ENCODE data around the gene ZFPM1. TPM values are rescaled to one million over a fixed set of nuclear protein-coding genes. Genes with fewer than 3 reads are reported as not detected.

Gene ZFPM1
- total and polyA plus RNA-seq, 2 of the 8 experiments (the other 6 are each of a cell fraction or from before 2014, with no cell fraction given), result 0.74 to 4.8 TPM

- no peak overlapping the region for H3K18ac ChIP-seq (ENCODE audit: extremely low read depth, low read length)
- no peak overlapping the region for H2BK12ac ChIP-seq (ENCODE audit: low read depth, low read length)
- 83% methylated on average over 18 of the region's 22 CpGs; no CpG with 5 or more reads in 1 of the 2 experiments for WGBS, 2 experiments (ENCODE audit: extremely low coverage in 1 of 2, insufficient coverage in 1 of 2, insufficient read length in 1 of 2, insufficient replicate concordance in 2 of 2, low coverage in 1 of 2, low lambda C conversion rate in 2 of 2, missing lambda C conversion rate in 1 of 2)
- peaks cover 0 to 6% of the 10 kb centered on the region in 2 experiments for H4K20me1 ChIP-seq (replicated peaks in 1 of 2; ENCODE audit: control insufficient read depth in 1 of 2, insufficient read depth in 2 of 2, low read length in 2 of 2)
- H3K4me2 ChIP-seq (ENCODE audit: insufficient read depth in 1 of 2, low read depth in 2 of 2, low read length in 2 of 2), result no peak overlapping the region
- no peaks in the 10 kb centered on the region for H3K79me1 ChIP-seq (ENCODE audit: low read depth, low read length)
- H3K36me3 ChIP-seq (ENCODE audit: control insufficient read depth in 2 of 4, insufficient read depth in 4 of 4, low read length in 3 of 4), result no peaks in the 10 kb centered on the region
- no peak for DNase-seq (ENCODE audit: low read depth in 1 of 2, low spot score in 2 of 2)
- no peak overlapping the region for H3K9ac ChIP-seq (replicated peaks in 1 of 4; ENCODE audit: extremely low read depth in 1 of 4, low read depth in 3 of 4, low read length in 3 of 4)
- no peak overlapping the region for H2AFZ ChIP-seq (ENCODE audit: low read length)
- no peak overlapping the region for H3K23ac ChIP-seq (ENCODE audit: insufficient read length)
- peak overlapping the region; percentile 82; the same call in 1 of the 2 replicates for H2AK5ac ChIP-seq (ENCODE audit: low read depth, low read length)
- H2BK15ac ChIP-seq (ENCODE audit: low read length), result no peak overlapping the region
- no peak for FAIRE-seq
- POLR2A ChIA-PET (ENCODE audit: partially characterized antibody), result interaction anchor here (0.6 kb wide), 1 partner anchor 26 kb away, joined by 3 read pairs; no protein-coding TSS in a partner anchor
- peak overlapping the region; percentile 71 for H2BK5ac ChIP-seq (ENCODE audit: low read depth, low read length)
- no peak overlapping the region for H3K4me3 ChIP-seq (ENCODE audit: extremely low read depth in 1 of 4, insufficient read depth in 2 of 4, low read depth in 3 of 4, low read length in 4 of 4)
- no peak overlapping the region for H3K14ac ChIP-seq (ENCODE audit: insufficient read length)
- H4K5ac ChIP-seq (ENCODE audit: insufficient read length, low read depth, low read length), result no peak overlapping the region
- no peaks in the 10 kb centered on the region for H3K79me2 ChIP-seq (ENCODE audit: control insufficient read depth in 1 of 2, insufficient read depth in 2 of 2, low read length in 2 of 2)
- no peak overlapping the region for H3K4ac ChIP-seq (replicated peaks; ENCODE audit: insufficient read length, low read depth, low read length)
- H2BK20ac ChIP-seq (ENCODE audit: low read length), result no peak overlapping the region
- no peak overlapping the region for H4K91ac ChIP-seq (replicated peaks; ENCODE audit: insufficient read length, low read length)
- no peak overlapping the region for H3K27ac ChIP-seq (ENCODE audit: low read depth, low read length)
- no peaks in the 10 kb centered on the region for H3K4me1 ChIP-seq (replicated peaks in 1 of 4; ENCODE audit: control insufficient read depth in 3 of 4, insufficient read depth in 4 of 4, low read length in 3 of 4)
- H3K23me2 ChIP-seq (ENCODE audit: low read depth, low read length), result peaks cover 10% of the 10 kb centered on the region; the same call in 1 of the 2 replicates
- no peak overlapping the region for H2BK120ac ChIP-seq (replicated peaks; ENCODE audit: low read depth, low read length)
- no peak overlapping the region for H3K56ac ChIP-seq (replicated peaks; ENCODE audit: insufficient read length, low read depth, low read length)
- H3K27me3 ChIP-seq (replicated peaks in 1 of 4; ENCODE audit: control insufficient read depth in 3 of 4, extremely low read depth in 1 of 4, insufficient read depth in 3 of 4, low read length in 3 of 4), result no peaks in the 10 kb centered on the region
- CTCF ChIA-PET (ENCODE audit: partially characterized antibody), result interaction anchor here (0.7 to 1.9 kb wide), 8 partner anchors 11 to 686 kb away, joined by 3 to 7 read pairs (median 3); no protein-coding TSS in a partner anchor
- TF ChIP-seq CTCF (IDR thresholded peaks at IDR 0.05; ENCODE audit: control extremely low read depth in 1 of 3, insufficient read depth in 1 of 3, low read depth in 1 of 3, low read length in 3 of 3) (peak; percentile 15 to 63 (median 37)), RAD21 (IDR thresholded peaks at IDR 0.05 in 1 of 2, conservative IDR thresholded peaks at IDR 0.05 in 1 of 2; ENCODE audit: low read depth in 2 of 2, low read length in 2 of 2) (peak; percentile 33 to 53), BCL11A (IDR thresholded peaks at IDR 0.05; ENCODE audit: low read depth in 2 of 2, low read length in 2 of 2) (no peak)
- no peak overlapping the region for H4K8ac ChIP-seq (ENCODE audit: extremely low read depth, insufficient read depth, low read length)
- H3K9me3 ChIP-seq (ENCODE audit: insufficient read depth in 2 of 2, low read depth in 1 of 2, low read length in 1 of 2), result no peaks in the 10 kb centered on the region; a peak in 1 of 4 replicates
These were observed 49.1 kb upstream of the ZFPM1 start for GRCh38 chr16:88403794-88404581.
